Inflammatory macrophage treated with lipopolysaccharide for 4 hours (primary cell): Measurements from ENCODE around the gene CNNM1.
A peak's percentile ranks its signal among the peaks of the same experiment; 100 is the strongest.

Source experiments
- DNase-seq: peaks from one replicate; pipeline ENCODE4 v3.0.0-alpha.2; 2020

CNNM1 gene

GRCh38 chr10:99424656-99425055, 95.5 kb downstream of the CNNM1 start:
- no peak for DNase-seq

GRCh38 chr10:99425204-99425603, 96.0 kb downstream of the CNNM1 start:
- DNase-seq = no peak

GRCh38 chr10:99426689-99427088, 97.5 kb downstream of the CNNM1 start:
- no peak for DNase-seq

- DNase-seq = no peak
These were observed 98.5 kb downstream of the CNNM1 start for GRCh38 chr10:99427566-99428190.

GRCh38 chr10:99429517-99430095, 100.5 kb downstream of the CNNM1 start:
- no peak for DNase-seq

- DNase-seq = no peak
These were observed 100.9 kb downstream of the CNNM1 start for GRCh38 chr10:99430116-99430450.

- DNase-seq = peak; percentile 100
These were observed 101.5 kb downstream of the CNNM1 start, which contains the start of gene GOT1 for GRCh38 chr10:99430451-99431189. Gene GOT1, minus strand, starts transcription at chr10:99430624. Its CDS starts 59 bp downstream, at chr10:99430565.

GRCh38 chr10:99431190-99431760, 102.1 kb downstream of the CNNM1 start:
- peak; percentile 48 for DNase-seq

- no peak for DNase-seq
These were observed 102.9 kb downstream of the CNNM1 start for GRCh38 chr10:99432047-99432446.

GRCh38 chr10:99432881-99433280, 103.7 kb downstream of the CNNM1 start:
- no peak for DNase-seq

- DNase-seq = no peak
These were observed 104.3 kb downstream of the CNNM1 start for GRCh38 chr10:99433378-99434020.

- DNase-seq = peak; percentile 41
These were observed 107.0 kb downstream of the CNNM1 start for GRCh38 chr10:99435986-99436638.

GRCh38 chr10:99438890-99439289, 109.7 kb downstream of the CNNM1 start:
- no peak for DNase-seq

- no peak for DNase-seq
These were observed 113.2 kb downstream of the CNNM1 start for GRCh38 chr10:99442394-99442793.

- DNase-seq = no peak
These were observed 114.3 kb downstream of the CNNM1 start for GRCh38 chr10:99443500-99443899.
